GM10266 (cell line): ENCODE data around the gene SORCS2.

Source experiments
- DNase-seq: peaks from one replicate; pipeline ENCODE4 v3.0.0; 2012; ENCODE audit errors: extremely low spot score
- CTCF ChIP-seq: IDR thresholded peaks from 2 replicates; pipeline ENCODE4 v1.5.1; 2012; ENCODE audit warnings: mild to moderate bottlenecking, low read depth; ENCODE audit not compliant: control insufficient read depth, insufficient read depth; ENCODE audit errors: missing control alignments

The SORCS2 gene

GRCh38 chr4:7201420-7202305 is 9.3 kb downstream of the SORCS2 start:
- no peak for TF ChIP-seq CTCF
- DNase-seq = no peak

GRCh38 chr4:7202411-7202810 is 10.1 kb downstream of the SORCS2 start:
- no peak for TF ChIP-seq CTCF
- DNase-seq = no peak

- TF ChIP-seq CTCF = no peak
- DNase-seq = no peak
These were observed 12.5 kb downstream of the SORCS2 start for GRCh38 chr4:7204656-7205387.

GRCh38 chr4:7206385-7206784 is 14.0 kb downstream of the SORCS2 start:
- no peak for TF ChIP-seq CTCF
- DNase-seq = no peak

GRCh38 chr4:7206911-7207567 is 14.7 kb downstream of the SORCS2 start:
- TF ChIP-seq CTCF = no peak
- DNase-seq = no peak

- TF ChIP-seq CTCF = no peak
- no peak for DNase-seq
These were observed 15.4 kb downstream of the SORCS2 start for GRCh38 chr4:7207628-7208231.
